B cell (primary cell): ENCODE measurements around the gene NEK11. TPM values are rescaled to one million over a fixed set of nuclear protein-coding genes. Genes with fewer than 3 reads are reported as not detected.
"Not testable (repeated sequence)": the region's sequence is repeated elsewhere in the genome, so short reads cannot be mapped to it uniquely, and the experiment has no call there.

Source experiments
- ATAC-seq: fragments of 200-7000 bp; cut with Tn5 transposase; one replicate; pipeline ENCODE4 v1.10.0; 2021; ENCODE audit warnings: low read depth, mild to moderate bottlenecking, moderate number of reproducible peaks, moderate library complexity
- CTCF ChIA-PET: fragments of 350-600 bp; sonication (Branson Sonifier 250); formaldehyde crosslinking; loops from one replicate; lab custom pipeline; 2021; ENCODE audit warnings: antibody characterized with exemption, inconsistent platforms; lab: Charles Lee
- POLR2A ChIA-PET: fragments of 350-600 bp; sonication (Branson Sonifier 250); formaldehyde crosslinking; loops from one replicate; lab custom pipeline; 2021; ENCODE audit warnings: antibody characterized with exemption; lab: Charles Lee
- DNase-seq: peaks from one replicate; pipeline ENCODE4 v3.0.0; 2013
- H2AFZ ChIP-seq: 2 replicates; pipeline ENCODE4 v1.6.1; 2012; ENCODE audit warnings: mild to moderate bottlenecking, low read depth, low read length; ENCODE audit not compliant: insufficient read depth, poor library complexity, severe bottlenecking
- H3K27ac ChIP-seq, 2 donors: 1 replicate in 1 of 2; 2 replicates in 1 of 2; pipeline ENCODE4 v1.5.1; 2012 to 2013; ENCODE audit warnings: low read length in 2 of 2, mild to moderate bottlenecking in 2 of 2, moderate library complexity in 1 of 2
- H3K27me3 ChIP-seq, 4 experiments: fragments of 200-600 bp in 1 of 4; sonication (generic) in 1 of 4; replicated peaks in 1 of 4; 1 replicate in 2 of 4; 2 replicates in 2 of 4; pipeline versions ENCODE4 v1.6.1 to v1.7.0; 2013 to 2016; ENCODE audit warnings: low read length in 3 of 4, mild to moderate bottlenecking in 2 of 4, mixed read lengths in 1 of 4, moderate library complexity in 1 of 4; ENCODE audit not compliant: insufficient read depth in 4 of 4, control insufficient read depth in 3 of 4; ENCODE audit errors: control extremely low read depth in 1 of 4
- H3K36me3 ChIP-seq, 2 experiments: replicated peaks in 1 of 2; 1 replicate in 1 of 2; 2 replicates in 1 of 2; pipeline versions ENCODE4 v1.6.1 to v1.7.1; 2013; ENCODE audit warnings: low read length in 1 of 2; ENCODE audit not compliant: insufficient read depth in 2 of 2, control insufficient read depth in 1 of 2; ENCODE audit errors: control extremely low read depth in 1 of 2, extremely low read depth in 1 of 2
- H3K4me1 ChIP-seq, 2 donors: fragments of 200-600 bp in 1 of 2; sonication (generic) in 1 of 2; 1 replicate in 1 of 2; 2 replicates in 1 of 2; pipeline versions ENCODE4 v1.5.1 to v1.6.1; 2013 to 2017; ENCODE audit warnings: low read length in 2 of 2; ENCODE audit not compliant: control insufficient read depth in 2 of 2, insufficient read depth in 2 of 2
- H3K4me2 ChIP-seq: replicated peaks from 2 replicates; pipeline ENCODE3; 2012; ENCODE audit warnings: mild to moderate bottlenecking, low read depth, low read length; ENCODE audit not compliant: poor library complexity, severe bottlenecking
- H3K4me3 ChIP-seq, 5 experiments: fragments of 200-600 bp in 1 of 5; sonication (generic) in 1 of 5; 1 replicate in 3 of 5; 2 replicates in 2 of 5; pipeline versions ENCODE4 v1.5.1 to v1.7.0; 2011 to 2016; ENCODE audit warnings: low read length in 4 of 5, mild to moderate bottlenecking in 4 of 5, low read depth in 2 of 5, control low read depth in 1 of 5, moderate library complexity in 1 of 5; ENCODE audit not compliant: insufficient read depth in 1 of 5; ENCODE audit errors: control extremely low read depth in 1 of 5, extremely low read depth in 1 of 5
- H3K79me2 ChIP-seq: fragments of 200-600 bp; sonication (generic); one replicate; pipeline ENCODE4 v1.6.0; 2016; ENCODE audit warnings: low read length; ENCODE audit not compliant: control insufficient read depth, insufficient read depth
- H3K9ac ChIP-seq: fragments of 200-600 bp; sonication (generic); 2 replicates; pipeline ENCODE4 v1.6.1; 2017; ENCODE audit warnings: mild to moderate bottlenecking, low read length, moderate library complexity
- H3K9me3 ChIP-seq, 3 donors: one replicate each; pipeline versions ENCODE4 v1.6.1 to v1.7.1; 2013; ENCODE audit warnings: low read length in 2 of 3; ENCODE audit not compliant: control insufficient read depth in 2 of 3, insufficient read depth in 1 of 3; ENCODE audit errors: control extremely low read depth in 1 of 3
- H4K20me1 ChIP-seq: 2 replicates; pipeline ENCODE4 v1.6.0; 2012; ENCODE audit warnings: mild to moderate bottlenecking, low read length; ENCODE audit not compliant: insufficient read depth, control insufficient read depth, poor library complexity, severe bottlenecking
- H3K27ac Mint-ChIP-seq: one replicate; pipeline ENCODE4 v1.8.0; 2021; ENCODE audit warnings: mixed read lengths
- H3K27me3 Mint-ChIP-seq: one replicate; pipeline ENCODE4 v1.8.0; 2021; ENCODE audit warnings: mixed read lengths
- H3K4me1 Mint-ChIP-seq: one replicate; pipeline ENCODE4 v1.8.0; 2021; ENCODE audit warnings: mixed read lengths
- H3K4me3 Mint-ChIP-seq: one replicate; pipeline ENCODE4 v1.8.0; 2021; ENCODE audit warnings: mixed read lengths
- H3K9me3 Mint-ChIP-seq: one replicate; pipeline ENCODE4 v1.8.0; 2022; ENCODE audit warnings: mixed read lengths; ENCODE audit not compliant: insufficient read depth
- EZH2 ChIP-seq: IDR thresholded peaks from 2 replicates; pipeline ENCODE4 v1.6.1; 2012; ENCODE audit warnings: borderline replicate concordance, low read depth, mild to moderate bottlenecking, moderate library complexity, low read length; ENCODE audit not compliant: insufficient read depth, poor library complexity, severe bottlenecking
- WGBS: methylation state at CpG from one replicate; pipeline ENCODE4 v1.1.5; 2013; ENCODE audit warnings: missing lambda C conversion rate; ENCODE audit not compliant: insufficient coverage; 5-methylcytosine and 5-hydroxymethylcytosine counted together
- intact Hi-C: fragments of 100-400 bp; cut with micrococcal nuclease; formaldehyde crosslinking; loops from one replicate; pipeline ENCODE4 v1.10.0; 2022
- polyA plus RNA-seq: library from polyadenylated mRNA; depleted of rRNA; stranded (reverse); fragments of >200 nt; gene quantifications from 2 replicates; pipeline ENCODE4 v1.2.3, GENCODE V29; 2012
- total RNA-seq, 2 donors: library from RNA; stranded (reverse); fragments of 120-200 nt in 1 of 2; gene quantifications; 1 replicate in 1 of 2; 2 replicates in 1 of 2; pipeline versions ENCODE4 v1.2.3 to v1.2.4, GENCODE V29; 2013 to 2022
- TF ChIP-seq, protein P1 (sequence below): fragments of 200-600 bp; IDR thresholded peaks from one replicate; pipeline ENCODE4 v1.8.0; 2022; ENCODE audit warnings: antibody characterized with exemption, mild to moderate bottlenecking

Gene NEK11
- total and polyA plus RNA-seq, 2 donors (not counting 1 experiment from before 2014, with no cell fraction given): 1.00 to 7.7 TPM

- Histone ChIP-seq H4K20me1 (no peaks in the 10 kb centered on the region), H3K4me1 (peaks cover 0 to 5% of the 10 kb centered on the region in 2 donors), H2AFZ (no peak overlapping the region), H3K27me3 (peaks cover 0 to 17% (median 7%) of the 10 kb centered on the region in 4 experiments), H3K9me3 (peaks cover 0 to 3% (median 0%) of the 10 kb centered on the region in 3 donors), H3K9ac (no peak overlapping the region), H3K4me3 (no peak overlapping the region), H3K79me2 (no peaks in the 10 kb centered on the region), H3K27ac (no peak overlapping the region), H3K36me3 (no peaks in the 10 kb centered on the region), H3K4me2 (no peak overlapping the region)
- no peak for ATAC-seq
- H3K27me3 Mint-ChIP-seq: peaks cover 26% of the 10 kb centered on the region
- DNase-seq: no peak
- CTCF ChIA-PET: no interaction called here
- WGBS: 100% methylated on average over 2 of the region's 4 CpGs
- POLR2A ChIA-PET: no interaction called here
- no peak overlapping the region for H3K27ac Mint-ChIP-seq
- peaks cover under 1% of the 10 kb centered on the region for H3K9me3 Mint-ChIP-seq
- intact Hi-C loops: no loop called here
- H3K4me3 Mint-ChIP-seq: no peak overlapping the region
- peaks cover 15% of the 10 kb centered on the region for H3K4me1 Mint-ChIP-seq
- TF ChIP-seq EZH2: no peak
- TF ChIP-seq, protein P1, sequence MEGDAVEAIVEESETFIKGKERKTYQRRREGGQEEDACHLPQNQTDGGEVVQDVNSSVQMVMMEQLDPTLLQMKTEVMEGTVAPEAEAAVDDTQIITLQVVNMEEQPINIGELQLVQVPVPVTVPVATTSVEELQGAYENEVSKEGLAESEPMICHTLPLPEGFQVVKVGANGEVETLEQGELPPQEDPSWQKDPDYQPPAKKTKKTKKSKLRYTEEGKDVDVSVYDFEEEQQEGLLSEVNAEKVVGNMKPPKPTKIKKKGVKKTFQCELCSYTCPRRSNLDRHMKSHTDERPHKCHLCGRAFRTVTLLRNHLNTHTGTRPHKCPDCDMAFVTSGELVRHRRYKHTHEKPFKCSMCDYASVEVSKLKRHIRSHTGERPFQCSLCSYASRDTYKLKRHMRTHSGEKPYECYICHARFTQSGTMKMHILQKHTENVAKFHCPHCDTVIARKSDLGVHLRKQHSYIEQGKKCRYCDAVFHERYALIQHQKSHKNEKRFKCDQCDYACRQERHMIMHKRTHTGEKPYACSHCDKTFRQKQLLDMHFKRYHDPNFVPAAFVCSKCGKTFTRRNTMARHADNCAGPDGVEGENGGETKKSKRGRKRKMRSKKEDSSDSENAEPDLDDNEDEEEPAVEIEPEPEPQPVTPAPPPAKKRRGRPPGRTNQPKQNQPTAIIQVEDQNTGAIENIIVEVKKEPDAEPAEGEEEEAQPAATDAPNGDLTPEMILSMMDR: no peak
Observed at GRCh38 chr3:131360191-131360755, 333.6 kb downstream of the NEK11 start.

DNA sequence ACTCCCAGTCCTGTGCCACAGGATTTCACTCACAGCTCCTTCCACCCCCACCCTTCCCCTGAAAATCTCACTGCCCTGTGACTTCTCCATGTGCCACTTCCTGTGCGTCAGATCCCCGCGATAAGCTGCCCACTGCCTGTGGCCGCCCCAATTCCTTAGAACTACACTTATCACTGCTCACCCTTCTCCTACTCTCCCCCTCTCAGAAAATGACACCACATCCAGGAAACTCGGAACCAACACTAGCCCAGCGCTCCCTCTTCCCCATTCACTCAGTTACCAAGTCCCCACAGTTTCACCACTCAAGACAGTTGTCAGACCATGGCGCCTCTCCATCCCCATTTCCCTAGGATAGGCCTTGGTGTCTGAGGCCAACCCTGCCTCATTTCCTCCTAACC lies 334.4 kb downstream of the NEK11 start:
- H3K27ac ChIP-seq, DNase-seq, H4K20me1 ChIP-seq, H3K4me1 ChIP-seq, H3K27ac Mint-ChIP-seq, H3K9me3 ChIP-seq, ATAC-seq, H3K79me2 ChIP-seq, POLR2A ChIA-PET, CTCF ChIA-PET, H3K36me3 ChIP-seq, H3K9ac ChIP-seq, H3K9me3 Mint-ChIP-seq, intact Hi-C loops: not testable (repeated sequence)
- 49% methylated on average over 7 of the region's 7 CpGs for WGBS
- Mint-ChIP-seq H3K4me3 (peak overlapping the region; percentile 90), H3K4me1 (peaks cover 15% of the 10 kb centered on the region), H3K27me3 (peaks cover 33% of the 10 kb centered on the region)
- H3K4me2 ChIP-seq: peak overlapping the region; percentile 69
- H3K27me3 ChIP-seq: peaks cover 0 to 17% (median 7%) of the 10 kb centered on the region in 4 experiments
- peak overlapping the region; percentile 66 for H2AFZ ChIP-seq
- H3K4me3 ChIP-seq: peak overlapping the region in 4 of 5 experiments; percentile 50 to 57 (median 54)
